NCI-H146 treated with DMSO at 0.1 percent for 48 hours (cell line): ENCODE measurements around the gene ETV3L.
A peak's percentile ranks its signal among the peaks of the same experiment; 100 is the strongest.

Experiments used
- DNase-seq: peaks from one replicate; lab custom pipeline; 2025; ENCODE audit not compliant: unreplicated experiment; lab: John Stamatoyannopoulos, UW

Gene ETV3L

DNA sequence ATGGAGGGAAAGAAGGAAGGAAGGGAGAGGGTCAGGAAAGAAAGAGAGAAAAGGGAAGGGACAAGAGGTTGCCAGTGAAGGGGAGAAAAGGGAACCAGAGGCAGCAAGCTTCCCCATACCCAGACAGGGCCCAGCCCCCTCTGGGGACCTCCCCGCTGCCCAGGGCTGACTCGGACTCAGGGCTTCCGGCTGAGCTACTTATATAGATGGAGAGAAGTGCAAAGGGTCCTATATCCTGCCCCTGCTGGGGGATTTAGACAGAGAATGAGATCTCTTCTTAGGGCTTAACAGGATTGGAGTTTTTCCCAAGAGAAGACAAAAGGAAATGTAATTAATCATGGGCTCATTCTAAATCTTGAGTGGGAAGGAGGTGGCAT lies at the start of gene ETV3L:
Gene ETV3L, minus strand, starts transcription at position 176 of the 377 bp plus-strand sequence. CDS start 285 bp downstream, outside the sequence.
- no peak for DNase-seq

DNA sequence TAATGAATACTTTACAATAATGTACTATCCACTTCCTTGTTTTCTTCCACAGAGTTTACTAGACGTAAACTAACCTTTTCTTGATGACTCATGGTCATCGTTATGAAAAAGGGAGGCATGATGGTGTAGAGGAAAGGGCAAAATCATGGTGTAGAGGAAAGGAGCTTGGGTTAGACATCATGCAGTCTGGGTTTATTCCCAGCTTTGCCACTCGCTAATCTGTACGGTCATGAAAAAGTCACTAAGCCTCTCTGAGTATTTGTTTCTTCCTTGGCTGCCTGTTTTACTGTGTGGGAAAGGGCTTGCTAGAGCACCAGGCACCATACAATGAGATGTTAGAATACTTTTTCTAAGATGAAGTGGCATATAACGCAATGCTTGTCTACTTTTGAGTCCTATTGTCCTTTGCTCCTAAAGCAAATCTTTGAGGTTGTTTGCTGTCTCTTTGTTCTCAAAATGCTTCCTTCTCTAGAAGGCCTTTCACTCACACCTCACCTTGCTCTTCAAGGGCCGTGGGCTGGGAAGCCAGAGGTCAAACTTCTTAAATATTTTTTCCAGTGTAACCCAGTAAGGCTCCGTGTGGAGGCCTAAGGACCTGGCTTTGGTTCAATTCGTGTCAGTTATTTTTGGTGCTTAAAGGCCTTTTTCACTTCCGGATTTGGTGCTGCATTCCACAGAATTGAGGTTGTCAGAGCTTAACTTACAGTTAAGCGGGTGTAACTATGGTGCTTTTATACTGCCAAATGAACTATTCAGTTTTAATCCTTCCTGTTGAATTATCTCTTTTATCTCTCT lies 48.5 kb upstream of the ETV3L start:
- no peak for DNase-seq

GRCh38 chr1:157147037-157147436 lies 47.4 kb upstream of the ETV3L start:
- no peak for DNase-seq

- no peak for DNase-seq
Measured at GRCh38 chr1:157146244-157146643, 46.6 kb upstream of the ETV3L start.

DNA sequence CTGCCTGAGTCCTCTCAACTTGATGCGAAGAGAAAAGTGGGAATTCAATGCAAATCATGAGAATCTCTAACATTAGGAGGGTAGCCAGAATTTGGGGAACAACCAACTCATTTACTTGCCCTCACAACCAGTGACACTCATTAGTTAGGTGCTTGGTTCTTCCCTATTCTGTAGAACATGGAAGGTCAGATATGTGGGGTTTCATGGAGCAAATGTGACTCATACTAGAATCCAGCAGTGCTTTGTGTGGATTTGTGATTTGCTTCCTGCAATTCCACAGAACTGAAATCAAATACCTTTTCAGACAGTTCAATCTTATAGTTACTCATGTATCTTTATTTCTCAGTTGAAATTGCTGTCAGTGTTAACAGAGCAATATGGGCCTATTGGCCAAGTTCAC lies 45.5 kb upstream of the ETV3L start:
- DNase-seq, result no peak

DNA sequence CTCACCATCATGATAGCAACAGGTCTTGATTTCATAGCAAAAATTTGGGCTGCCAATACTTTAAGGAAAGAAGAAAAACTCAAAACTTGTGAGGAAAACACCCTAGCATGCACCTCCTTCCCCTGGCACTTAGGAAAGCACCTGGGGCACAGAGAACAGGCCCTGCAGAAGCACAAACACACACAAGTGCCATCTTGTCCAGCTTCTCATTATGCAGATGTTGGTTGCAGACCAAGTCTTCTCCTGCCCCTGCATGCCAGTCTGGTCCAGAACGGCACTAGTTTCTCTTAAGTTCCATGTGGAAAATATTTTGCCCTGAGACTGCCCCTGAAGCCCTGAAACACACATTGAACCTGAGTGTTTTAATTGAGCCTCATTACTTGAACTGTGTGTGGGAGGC lies 44.9 kb upstream of the ETV3L start:
- no peak for DNase-seq

GRCh38 chr1:157142765-157143423 lies 43.3 kb upstream of the ETV3L start:
- DNase-seq, result no peak

- no peak for DNase-seq
Measured at GRCh38 chr1:157142201-157142600, 42.6 kb upstream of the ETV3L start.

DNA sequence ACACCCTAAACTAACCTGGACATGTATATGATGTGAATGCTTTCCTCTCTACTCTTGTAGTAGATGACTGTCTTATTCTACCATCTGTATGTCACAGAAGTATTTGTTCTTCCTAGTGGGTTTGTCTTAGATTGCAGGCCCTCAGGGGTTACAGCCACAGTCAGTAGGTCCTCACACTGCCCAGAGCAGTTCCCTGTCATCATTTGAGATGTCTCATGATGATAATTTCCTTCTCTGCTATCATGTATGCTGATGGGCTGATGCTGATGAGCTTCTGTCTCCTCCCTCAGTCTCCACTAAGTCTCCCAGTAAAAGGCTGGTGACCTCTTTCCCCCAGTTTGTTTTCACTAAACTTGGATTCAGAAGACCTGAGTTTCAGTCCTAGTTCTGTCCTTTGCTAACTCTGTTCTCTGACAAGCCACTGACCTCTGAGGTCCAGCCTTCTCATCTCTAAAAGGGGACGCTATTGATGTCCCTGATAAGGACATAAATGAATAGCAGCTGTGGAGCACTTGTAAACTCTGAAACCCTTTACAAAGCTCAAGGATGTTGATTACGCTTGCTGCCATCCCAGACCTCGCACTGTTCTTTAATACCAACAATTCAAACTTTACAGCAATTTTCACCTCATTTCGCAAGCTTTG lies 41.7 kb upstream of the ETV3L start:
- no peak for DNase-seq

GRCh38 chr1:157140063-157140588 lies 40.5 kb upstream of the ETV3L start:
- no peak for DNase-seq

DNA sequence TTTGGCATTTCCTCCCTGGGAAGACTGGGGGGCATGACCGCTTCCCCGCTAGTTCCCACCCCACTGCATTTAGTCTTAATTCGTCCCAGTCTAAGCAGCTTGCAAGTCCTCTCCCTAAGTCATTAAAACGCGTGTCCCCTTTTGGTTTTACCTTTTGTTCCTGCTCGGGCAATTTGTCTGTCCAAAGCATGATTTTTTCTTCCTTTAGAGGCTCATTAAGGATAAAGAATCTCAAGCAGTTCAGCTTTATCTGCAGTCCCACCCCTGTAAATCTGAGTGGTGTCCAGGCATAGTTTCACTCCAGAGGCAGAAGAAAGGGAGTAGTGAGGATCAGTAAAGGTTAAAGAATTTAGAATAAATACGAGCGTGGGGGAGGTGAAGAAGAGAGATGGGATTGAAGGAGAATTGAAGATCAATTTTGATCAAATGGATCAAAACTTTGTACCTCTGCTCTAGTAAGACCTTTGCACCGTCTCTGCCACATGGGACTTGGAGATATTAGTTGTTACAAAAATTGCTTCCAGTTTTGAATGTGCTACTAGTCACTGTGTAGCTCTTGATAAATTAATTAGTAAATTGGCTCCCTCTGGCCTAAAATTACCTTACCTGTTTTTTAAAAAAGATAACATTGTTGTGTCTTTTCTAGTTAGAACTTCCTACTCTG lies 39.6 kb upstream of the ETV3L start:
- no peak for DNase-seq

- DNase-seq, result peak; percentile 83
Measured at GRCh38 chr1:157138220-157139051, 38.8 kb upstream of the ETV3L start, which contains the start of gene ETV3. TSS of gene ETV3 (minus strand) at chr1:157138395. CDS start at chr1:157136352, 2,043 bp downstream.

DNA sequence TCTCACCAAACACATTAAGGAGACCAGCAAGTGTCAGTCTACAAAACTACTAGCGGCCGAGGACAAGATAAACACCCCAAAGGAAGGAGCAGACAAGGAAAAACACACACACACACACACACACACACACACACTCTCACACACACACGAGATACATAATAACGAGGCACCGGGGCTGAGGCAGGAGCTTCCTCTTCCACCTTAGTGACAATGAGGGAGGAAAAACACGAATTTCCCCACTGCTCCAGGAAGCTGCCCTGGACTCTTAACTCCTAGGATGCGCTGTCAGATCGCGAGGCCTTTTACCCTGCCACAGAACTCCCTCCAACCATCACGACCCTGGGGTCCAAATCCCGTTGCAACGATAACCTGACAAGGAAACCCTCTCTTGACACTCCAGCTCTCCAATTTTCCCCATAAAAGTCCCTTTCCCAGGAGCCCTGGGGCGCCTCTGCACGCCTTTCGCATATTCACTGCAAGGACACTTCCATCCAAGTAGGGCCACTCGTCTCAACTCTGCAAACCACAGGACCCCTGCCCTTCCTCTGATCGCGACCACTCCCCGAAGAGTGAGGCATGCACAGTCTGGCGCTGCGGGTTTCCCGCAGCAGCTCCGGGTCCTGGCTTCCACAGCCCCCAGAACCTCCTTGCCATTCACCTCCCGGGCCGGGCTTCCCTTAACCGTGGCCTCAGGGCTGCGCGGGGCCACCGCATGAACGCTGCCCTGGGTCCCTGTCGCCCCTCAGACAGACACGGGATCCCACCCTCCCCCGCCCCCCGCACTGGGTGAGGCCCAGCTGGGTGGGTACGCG lies 38.0 kb upstream of the ETV3L start:
- peak; percentile 16 for DNase-seq

DNA sequence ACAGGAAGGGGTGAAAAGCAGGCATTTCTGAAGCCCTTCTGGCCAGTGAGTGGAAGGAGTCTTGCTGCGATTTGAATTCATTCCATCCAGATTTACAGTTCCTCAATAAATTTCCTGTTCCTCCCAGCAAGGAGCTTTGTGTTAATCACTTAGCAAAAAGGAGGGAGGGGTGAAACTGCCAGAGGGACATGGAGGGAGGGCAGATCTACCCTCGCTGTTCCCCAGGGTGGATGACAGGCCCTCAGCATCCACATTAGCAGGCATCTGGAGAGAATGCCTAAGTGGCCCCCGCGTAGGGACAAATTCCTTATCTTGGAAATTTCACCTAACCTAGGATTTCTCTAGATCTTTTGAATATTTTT lies 37.4 kb upstream of the ETV3L start:
- peak; percentile 28 for DNase-seq

- no peak for DNase-seq
Measured at GRCh38 chr1:157136133-157136532, 36.5 kb upstream of the ETV3L start.

GRCh38 chr1:157135646-157136045 lies 36.0 kb upstream of the ETV3L start:
- DNase-seq, result no peak

DNA sequence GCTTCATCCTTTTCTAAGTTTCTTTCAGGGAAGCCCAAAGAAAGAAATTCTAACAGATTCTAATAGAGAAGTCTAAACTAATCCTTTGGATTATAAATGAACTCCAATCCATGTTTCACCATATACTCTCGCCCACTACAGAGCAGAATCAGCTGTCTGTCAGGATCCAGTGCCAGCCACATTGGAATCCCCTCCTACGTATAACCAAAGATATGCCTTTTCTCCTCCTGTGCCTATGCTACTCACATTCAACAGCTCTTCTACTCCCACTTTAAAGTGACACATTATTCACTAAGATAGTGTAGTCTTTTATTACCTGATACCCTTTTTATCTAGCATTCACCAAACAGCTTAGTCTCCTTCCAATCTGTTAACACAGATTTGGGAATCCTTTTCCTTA lies 35.5 kb upstream of the ETV3L start:
- no peak for DNase-seq

DNA sequence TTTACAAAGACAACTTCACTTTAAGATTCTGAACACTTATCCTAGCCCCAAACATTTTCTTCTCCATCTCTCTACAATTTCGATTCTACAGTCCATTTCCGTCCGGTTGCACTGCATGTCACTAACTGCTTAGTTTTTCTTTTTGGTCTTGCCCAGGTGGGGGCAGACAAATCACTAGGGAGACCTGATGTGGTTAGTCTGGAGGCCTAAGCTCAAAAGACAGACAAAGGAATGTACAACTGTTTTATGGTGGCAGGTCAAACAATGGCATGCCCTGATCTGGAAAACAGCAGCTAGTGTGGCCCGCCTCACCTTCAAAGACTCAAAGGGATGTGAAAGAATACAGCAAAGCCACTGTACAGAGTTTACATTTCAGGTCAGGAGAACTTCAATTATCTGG lies 34.8 kb upstream of the ETV3L start:
- no peak for DNase-seq

DNA sequence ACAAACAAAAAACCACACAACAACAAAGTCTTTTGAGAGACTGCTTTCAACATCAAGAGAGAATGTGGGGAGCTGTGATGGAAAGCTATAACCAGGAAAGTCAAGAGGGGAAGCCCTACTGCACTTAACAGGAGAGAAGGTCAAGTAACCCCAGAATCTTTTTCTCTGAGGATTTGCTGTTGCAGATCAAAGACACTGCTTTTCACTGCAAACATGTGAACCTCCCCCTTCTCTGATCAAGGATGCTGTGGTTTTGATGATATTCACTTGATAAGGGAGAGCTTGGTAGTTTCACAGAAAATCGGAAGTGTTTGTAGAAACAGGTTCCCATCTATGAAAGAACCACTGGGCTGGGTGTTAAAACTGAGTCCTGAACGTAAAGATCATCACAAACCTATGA lies 33.8 kb upstream of the ETV3L start:
- DNase-seq, result no peak
